ENCODE data around the gene MRO.

- TF ChIP-seq POLR2A (IDR thresholded peaks at IDR 0.05; ENCODE audit: low read length) (no peak), GATA1 (IDR thresholded peaks at IDR 0.05; ENCODE audit: low read depth, low read length) (no peak)
Measured at GRCh38 chr18:50820901-50821520, 1.2 kb upstream of the MRO start.
